ELR (cell line): ENCODE results near the gene CNFN.

Experiments
- DNase-seq: peaks from one replicate; pipeline ENCODE4 v3.0.0-alpha.2; 2015; ENCODE audit warnings: low read depth

The CNFN gene

DNA sequence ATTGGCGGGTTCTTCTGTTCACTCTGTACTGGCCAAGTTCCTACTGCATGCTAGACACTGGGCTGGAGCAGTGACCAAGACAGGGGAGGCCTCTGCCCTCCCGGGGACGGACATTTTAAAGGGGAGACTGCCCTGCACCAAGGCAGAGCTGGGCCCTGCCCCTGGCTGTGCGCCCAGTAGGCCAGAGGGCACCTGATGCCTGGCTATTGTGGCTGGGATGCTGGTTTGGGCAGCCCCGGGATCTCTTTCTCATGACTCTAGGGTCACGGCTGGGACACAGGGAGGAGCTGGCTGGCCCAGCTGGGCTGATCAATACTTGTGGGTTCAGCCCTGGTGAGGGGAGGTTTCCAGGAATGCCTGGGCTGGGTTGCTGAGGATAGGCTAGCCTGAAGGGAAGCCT, 19.4 kb upstream of the CNFN start:
- no peak for DNase-seq

DNA sequence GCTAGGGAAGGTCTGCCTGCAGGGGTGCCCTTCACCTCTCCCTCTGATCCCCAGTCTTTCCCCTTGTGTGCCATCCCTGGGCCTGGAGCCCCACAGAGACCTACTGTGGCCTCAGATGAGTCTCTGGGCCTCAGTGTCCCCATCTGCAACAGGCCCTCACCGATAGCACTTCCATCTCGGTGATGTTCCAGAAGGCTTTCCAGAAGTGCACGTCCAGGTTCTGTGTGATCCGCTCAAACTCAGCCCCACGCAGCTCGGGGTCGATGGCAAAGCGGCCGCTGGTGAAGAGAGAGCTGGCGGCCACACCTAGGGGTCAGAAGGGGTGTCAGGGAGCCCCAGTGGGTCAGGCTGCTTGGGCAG, 17.7 kb upstream of the CNFN start:
- DNase-seq, result no peak

DNA sequence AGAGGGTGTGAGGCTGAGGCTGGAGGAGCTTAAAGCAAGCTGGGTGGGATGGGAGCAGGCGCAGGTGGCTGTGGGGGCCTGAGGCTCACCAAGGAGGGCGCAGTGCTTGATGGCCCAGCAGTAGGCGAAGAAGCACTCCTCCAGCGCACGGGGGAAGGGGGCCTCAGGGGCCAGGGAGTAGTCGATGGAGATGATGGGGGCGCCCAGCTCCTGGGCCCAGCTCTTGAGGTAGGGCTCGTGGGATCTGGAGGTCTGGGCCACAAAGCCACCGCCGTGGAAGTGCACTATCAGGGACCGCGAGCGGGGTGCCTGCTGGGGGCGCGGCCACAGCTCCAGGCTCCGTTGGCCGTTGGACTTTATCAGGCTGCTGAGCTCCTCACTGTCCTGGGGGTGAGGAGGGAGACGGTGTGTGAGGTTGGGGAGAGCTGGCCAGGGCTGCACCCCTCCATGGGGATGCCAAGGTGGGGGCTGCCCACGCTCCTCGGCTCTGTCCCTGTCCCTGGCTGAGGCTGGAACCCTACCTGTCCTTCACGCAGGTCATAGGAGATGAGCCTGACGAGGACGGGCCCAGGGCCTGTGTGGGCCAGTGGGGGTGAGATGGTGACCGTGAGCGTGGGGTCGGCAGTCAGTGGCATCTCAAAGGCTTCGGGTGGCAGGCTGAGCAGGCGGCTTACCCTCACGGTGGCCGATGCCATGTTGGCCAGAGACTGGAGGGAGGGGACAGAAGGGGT, 17.2 kb upstream of the CNFN start:
- DNase-seq, result no peak

DNA sequence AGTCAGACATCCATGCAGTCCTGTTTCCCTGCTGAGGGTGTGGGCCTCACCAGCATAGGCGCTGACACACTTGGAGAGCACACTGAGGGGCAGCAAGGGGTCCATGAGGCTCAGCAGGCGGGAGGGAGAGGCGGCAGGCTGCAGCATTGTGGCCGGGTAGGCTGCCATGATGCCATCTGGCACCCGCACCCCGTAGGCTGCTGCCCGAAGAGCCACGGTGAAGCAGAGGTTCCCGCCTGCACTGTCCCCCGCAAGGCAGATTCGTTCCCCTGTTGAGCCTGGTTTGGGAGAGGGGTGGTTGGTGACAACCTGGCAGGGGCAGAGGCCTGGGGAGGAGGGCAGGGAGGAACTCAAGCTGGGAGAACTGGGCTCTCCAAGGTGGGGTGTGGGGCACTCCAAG, 16.0 kb upstream of the CNFN start:
- no peak for DNase-seq

DNA sequence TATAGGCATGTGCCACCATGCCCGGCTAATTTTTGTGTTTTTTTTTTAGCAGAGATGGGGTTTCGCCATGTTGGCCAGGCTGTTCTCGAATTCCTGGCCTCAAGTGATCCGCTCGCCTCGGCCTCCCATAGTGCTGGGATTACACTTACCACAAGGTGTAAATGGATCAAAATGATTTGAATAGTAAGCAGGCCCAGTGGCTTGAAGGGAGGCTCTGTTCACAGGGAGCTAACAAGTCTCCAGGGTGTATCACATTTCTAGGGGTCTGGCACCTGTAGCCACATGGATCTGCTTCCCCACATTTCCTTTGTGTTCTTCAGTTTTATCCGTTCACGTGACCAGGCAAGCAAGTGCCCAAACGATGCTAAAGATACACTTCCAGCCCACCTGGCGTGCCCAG, 13.5 kb upstream of the CNFN start:
- no peak for DNase-seq

DNA sequence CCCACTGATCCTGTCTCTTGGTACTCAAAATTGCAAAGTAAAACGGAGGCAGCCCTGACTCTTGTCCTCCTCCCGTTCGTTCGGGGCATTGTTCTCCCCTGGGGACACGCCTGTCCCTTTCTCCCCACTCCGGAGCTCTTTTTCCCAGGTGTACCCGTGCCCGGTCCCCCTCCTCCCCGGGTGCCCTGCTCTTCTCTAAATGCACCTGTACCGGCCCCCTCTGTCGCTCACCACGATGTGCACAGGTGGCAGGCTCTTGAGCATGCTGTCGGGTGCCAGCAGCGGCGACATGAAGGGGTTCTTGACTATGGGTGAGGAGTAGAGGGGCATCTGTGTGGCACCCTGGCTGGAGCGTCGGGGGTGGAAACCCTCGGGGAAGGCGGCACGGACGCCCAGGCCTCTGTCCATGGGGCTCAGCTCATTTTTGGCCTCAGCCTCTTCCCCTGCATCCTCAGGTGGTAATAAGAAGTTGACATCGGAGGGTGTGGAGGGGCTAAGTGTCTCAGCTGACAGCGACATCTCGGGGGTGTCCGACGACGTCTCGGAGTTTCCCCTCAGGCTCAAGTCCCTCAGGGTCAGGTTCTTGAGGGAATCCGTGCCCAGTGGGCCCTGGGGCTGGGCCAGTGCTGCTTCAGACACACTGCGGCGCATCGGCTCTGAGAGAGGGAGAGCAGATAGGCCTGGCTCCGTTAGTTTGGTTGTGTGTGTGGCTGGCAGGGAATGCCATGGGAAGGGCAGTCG, 12.4 kb upstream of the CNFN start:
- DNase-seq, result no peak

DNA sequence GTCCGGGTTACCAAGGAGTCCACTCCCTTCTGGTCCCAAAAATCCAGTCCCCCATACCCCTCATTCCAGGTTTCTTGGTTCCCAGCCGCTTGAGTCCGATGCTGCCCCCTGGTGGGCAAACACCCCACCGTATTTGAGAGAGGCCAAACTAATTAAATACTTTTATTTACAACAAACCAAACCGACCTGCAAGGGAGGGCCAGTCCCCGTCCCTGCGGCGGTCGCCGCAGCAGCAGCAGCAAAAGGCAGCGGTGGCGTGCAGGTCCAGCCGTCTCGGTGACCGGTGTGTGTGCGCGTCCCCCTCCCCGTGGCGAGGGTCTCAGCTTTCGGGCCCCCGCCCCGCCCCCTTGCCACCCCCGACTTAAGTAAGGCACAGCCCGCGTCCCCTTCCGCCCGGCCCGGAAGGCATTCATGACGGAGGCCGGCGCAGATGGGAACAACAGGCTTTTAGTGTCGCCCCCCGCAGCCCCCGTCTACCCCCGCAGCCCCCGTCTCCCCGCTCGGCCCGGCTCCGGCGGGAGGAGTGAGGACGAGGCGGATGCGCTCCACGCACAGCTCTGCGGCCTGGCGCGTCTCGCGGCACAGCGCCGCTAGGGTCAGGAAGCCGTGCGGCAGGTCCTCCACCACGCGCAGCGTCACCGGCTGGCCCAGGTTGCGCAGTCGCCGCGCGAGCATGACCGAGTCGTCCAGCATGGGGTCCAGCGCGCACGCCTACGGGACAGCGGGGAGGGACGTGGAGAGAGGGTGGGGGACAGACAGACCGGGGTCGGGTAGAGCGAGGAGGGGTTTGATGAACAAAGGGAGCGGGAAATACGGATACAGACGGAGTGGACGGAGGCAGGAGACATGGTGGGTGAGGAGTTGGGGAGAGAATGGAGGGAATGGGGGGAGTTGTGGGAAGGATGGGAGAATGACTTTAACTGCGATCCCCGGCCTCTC, 11.5 kb upstream of the CNFN start:
- peak; percentile 77 for DNase-seq

DNA sequence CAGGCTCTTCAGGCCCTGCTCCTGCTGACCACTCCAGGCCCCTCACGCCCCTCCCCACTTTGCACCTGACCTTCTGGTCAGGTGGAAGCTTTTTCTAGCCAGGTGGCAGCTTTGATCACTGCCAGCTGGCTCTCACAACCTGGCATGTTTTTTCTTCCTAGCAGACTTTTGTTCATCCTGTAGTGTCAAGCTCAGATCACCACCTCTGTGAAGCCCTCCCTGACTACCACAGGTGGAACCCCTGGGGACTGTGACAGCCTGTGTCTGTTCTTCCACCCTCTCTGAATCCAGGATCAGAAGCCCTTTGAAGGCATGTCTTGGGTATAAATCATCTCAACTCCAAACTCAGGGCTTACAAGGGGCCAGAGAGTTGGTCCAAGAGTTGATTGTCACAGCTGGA, 10.3 kb upstream of the CNFN start:
- no peak for DNase-seq

DNA sequence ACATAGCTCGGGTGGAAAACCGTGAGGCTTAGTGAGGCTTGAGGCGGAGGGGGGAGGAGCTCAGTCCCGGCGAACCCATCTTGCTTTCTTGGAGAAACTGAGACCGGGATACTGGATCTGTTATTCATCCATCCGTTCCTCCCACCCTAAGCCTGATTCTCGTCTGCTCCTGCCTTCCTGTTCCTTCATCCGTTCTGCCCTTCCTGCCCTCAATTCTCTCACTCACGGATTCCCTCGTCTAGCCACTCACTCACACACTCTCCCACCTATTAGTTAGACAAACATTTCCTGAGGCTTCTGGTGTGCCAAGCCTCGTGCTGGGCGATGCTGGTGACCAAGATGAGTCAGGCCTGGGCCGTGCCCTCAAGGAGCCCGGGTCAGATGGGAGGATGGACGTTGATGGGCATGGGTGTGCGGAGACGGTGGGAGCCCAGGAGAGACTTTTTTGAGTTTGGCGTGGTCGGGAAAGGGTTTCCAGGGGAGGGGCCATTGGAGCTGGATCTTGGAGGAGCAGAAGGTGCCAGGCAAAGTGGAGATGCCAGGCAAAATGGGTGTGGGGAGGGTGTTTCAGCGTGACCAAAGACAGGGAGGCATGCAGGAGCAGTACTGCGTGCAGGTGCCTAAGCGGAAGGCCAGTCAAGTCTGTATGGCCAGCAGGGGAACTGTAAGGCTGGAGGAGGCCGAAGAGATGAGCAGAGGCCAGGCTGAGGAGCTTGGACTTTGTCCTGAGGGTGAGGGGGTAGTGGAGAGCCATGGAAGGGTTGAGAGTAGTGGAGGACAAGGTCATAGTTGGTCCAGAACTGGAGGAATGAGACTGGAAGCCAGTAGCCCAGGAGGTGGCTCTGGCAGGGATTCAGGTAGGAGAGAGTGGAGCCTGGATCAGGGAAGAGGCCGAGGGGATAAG, 7.4 kb upstream of the CNFN start:
- no peak for DNase-seq

DNA sequence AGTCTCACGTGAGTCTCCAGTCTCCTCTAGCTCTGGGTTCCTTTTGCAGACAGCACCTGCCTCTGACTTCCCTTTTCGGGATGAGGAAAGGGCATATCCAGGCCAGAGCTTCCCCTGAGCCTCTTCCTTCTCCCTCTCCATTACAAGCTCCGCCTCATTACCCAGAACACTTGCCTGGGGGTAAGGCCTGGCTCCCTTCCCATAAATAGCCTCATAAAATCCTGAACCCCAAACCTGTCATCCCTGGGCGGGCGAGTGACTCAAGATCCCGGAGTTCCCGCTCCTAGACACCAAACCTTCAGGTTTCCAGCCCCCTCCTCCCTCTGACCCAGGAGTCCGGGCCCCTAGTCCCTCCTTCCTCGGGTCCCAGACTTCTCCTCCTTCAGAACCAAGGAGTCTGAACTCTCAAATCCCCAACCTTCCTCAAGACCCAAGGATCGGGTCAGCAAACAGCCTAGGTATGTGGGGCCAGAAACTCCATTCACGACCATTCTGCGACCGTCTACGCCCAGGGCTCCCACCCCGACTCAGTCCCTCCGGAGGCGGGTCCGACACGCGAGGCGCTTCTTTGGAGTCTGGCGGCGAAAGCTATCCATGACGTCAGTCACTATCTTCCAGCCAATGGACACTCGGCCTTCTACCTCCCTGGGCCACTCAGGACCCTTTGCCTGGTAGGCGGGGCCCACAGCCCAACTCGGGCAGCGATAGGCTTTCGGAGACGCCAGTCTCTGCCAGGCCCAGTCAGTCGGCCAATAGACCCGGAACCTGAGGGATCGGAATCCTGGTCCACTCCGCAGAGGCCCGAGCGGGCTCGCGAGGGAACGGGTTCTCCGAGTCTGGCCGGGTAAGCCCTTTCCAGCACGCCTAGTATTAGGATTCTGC, 6.5 kb upstream of the CNFN start:
- peak; percentile 99 for DNase-seq

DNA sequence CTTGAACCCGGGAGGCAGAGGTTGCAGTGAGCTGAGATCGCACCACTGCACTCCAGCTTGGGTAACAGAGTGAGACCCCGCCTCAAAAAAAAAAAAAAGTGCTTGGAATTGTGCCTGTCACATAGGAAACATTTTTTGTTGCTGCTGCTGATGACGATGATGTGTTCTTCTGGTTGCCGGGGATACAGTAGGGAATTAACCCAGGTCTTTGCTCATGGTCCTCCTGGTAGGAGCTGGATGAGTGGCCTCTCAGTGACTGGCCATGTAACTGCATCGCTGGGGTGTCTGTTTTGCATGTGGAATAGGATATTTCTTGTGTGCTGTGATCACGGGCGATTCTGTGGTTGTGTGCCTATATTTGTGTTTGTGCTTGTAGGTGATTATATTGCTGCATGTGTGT, 4.7 kb upstream of the CNFN start:
- DNase-seq, result no peak

DNA sequence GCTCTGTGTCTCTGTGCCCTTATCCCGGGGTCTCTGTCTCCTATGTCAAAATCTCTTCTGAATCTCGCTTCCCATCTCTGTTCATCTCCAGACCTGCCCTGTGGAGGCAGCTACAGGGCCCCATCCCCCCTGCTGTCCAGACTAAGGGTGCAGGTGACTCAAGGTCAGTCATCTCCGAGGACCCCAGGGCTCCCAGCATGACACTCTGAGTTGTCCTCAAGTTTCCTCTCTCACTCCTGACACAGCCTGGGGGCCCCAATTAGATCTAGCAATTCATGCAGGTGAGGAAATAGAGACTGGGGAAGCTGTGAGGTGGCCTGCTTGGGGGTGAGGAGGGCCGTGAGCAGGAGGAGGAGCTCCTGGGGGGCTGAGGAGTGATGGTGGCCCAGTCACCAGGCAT, 2.1 kb upstream of the CNFN start:
- DNase-seq, result peak; percentile 23

DNA sequence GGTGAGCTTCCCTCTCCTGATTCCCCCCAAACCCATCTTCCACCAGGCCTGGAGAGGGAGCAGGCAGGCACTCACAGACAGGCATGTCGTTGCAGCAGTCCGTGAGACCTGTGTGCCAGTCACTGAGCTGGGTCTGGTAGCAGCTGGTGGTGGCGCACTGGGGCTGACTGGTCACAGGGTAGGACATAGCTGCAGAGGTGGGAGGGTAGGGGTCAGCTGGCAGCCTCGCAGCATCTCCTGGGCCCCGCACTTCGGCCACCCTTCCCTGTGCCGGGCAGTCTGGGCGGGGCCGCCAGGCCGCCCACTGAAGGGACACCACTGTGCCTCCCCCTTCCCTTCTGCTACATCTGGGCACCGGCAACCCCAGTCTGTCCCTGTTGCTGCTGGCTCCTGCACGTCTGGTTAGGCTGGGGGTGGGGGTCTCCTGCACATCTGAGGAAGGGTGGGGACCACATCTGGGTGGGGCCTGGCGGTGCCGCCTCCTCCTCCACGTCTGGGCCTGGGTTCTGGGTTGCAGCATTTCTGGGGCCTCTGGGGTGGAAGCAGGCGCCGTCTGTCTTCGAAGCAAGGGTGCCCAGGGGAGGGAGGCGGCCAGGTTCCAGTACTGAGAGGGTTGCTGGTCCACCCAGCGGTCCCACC, 1.1 kb downstream of the CNFN start:
- DNase-seq, result no peak

DNA sequence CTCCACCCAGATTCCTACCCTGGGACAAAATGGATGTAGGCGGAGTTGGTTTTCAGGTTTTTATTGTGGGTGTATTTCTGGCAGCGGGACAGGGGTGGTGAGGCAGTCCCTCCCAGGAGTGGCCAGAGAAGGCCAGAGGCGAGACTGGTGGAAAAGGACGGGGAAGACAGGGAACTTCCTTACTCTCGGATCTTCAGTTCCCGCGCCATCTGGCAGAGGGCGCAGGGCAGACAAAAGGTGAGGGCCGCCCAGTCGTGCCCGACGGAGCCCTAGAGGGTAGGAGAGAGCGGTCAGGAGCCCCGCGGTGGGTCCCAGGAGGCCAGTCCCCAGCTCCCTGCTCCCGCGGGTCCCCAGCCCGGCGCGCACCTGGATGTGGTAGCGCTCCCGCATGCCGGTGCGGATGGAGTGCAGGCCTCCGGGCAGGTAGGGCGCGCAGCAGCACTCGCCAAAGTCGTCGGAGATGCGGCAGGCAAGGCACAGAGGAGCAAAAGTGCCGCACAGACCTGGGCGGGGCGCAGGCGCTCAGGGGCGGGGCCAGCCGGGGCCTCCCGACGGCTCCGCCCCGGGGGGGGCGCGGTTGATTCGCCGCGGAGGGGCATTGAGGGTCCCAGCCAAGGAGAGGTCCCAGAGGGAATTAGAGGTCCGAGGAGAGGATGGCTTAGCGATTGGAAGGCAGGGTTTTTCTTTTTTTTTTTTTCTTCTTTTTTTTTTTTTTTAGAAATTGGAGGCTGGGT, 3.0 kb downstream of the CNFN start:
- peak; percentile 73 for DNase-seq

DNA sequence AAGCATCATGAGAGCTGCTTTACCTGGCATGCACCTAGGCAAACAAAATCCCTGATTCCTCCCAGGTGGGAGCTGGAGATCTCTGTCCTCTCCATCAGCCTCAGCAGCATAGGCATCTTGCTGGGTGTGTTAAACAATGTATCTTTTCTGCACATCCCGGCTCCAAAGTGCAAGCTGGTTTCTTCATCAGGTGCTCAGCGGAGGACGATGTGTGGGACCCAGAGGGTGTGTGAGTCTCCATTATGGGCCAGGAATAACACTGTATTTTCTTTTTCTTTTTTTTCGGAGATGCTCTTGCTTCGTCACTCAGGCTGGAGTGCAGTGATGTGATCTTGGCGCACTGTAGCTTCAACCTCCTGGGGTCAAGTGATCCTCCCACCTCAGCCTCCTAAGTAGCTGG, 9.9 kb downstream of the CNFN start:
- no peak for DNase-seq

DNA sequence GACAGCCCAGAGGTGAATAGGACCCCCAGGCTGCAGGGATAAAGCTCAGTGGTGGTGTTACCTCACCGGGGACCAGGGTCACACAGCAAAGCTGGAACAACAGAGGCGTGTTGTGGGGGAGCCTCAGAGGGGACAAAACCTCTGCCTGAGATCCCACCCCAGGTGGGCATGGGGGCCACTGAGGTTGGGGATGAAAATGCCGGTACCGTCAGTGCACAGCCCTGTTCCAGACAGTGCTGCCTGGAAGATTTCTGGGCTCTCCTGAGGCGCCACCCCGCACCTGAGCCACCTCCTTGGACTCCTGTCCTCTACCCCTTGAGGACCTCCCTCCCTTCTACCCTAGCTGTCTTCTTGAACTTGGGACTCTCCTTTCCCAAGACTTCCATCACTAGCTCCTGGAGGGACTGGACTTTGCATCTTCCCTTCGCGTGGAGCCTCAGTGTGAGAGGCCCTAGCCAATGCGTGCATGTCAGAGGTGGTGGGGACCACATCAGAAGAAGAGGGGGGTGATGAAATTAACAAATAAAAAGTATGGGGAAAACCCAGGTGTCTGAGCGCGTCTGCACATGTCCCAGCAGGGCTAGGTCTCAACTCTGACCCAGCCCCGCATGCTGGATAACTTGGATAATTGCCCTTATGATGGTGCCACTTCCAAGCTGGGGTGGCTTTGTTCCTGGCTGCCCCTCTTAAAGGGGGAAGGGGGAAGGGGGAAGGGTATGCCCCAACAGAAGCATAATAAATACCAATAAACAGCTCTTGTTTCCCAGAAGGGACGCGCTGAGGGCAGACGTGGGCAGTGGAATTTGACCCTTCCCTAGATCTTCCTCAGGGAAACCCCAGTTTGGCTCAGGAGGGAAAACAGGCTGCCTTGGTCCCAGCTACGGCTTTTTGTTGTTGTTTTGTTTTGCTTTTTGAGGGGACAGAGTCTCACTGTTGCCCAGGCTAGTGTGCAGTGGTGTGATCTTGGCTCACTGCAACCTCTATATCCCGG, 11.6 kb downstream of the CNFN start:
- no peak for DNase-seq

DNA sequence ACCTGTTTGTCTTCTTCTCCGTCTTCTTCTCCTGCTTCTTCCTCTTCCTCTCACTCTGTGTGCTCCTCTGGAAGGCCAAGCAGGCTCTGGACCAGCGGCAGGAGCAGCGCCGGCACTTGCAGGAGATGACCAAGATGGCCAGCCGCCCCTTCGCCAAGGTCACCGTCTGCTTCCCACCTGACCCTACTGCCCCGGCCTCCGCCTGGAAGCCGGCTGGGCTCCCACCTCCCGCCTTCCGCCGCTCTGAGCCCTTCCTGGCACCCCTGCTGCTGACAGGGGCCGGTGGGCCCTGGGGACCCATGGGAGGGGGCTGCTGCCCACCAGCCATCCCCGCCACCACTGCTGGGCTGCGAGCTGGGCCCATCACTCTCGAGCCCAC, 13.9 kb downstream of the CNFN start:
- no peak for DNase-seq

DNA sequence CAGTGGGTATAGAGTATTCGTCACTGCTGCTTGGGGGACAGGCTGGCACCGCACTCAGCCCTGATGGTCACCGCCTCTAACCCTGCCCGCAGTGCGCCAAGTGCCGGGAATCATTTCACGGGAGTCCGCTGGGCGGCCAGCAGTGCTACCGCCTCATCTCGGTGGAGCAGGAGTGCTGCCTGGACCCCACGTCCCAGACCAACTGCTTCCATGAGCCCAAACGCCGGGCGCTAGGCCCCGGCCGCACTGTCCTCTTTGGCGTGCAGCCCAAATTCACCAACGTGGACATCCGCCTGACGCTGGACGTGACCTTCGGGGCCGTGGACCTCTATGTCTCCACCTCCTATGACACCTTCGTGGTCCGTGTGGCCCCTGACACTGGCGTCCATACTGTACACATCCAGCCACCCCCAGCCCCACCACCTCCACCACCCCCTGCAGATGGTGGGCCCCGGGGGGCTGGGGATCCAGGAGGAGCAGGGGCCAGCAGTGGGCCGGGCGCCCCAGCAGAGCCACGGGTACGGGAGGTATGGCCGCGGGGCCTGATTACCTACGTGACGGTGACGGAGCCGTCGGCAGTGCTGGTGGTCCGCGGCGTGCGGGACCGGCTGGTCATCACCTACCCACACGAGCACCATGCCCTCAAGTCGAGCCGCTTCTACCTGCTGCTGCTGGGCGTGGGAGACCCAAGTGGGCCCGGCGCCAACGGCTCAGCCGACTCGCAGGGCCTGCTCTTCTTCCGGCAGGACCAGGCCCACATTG, 14.5 kb downstream of the CNFN start:
- no peak for DNase-seq
